ENCODE measurements around the gene MRFAP1. TPM values are rescaled to one million over a fixed set of nuclear protein-coding genes. Genes with fewer than 3 reads are reported as not detected.

MRFAP1 gene
- polyA plus RNA-seq, 1 experiment = 298 TPM

- POLR2A ChIA-PET = no interaction called here
- no peak for TF ChIP-seq CTCF (IDR thresholded peaks at IDR 0.05; ENCODE audit: low read depth, low read length)
Observed at GRCh38 chr4:6608758-6609414, 31.6 kb upstream of the MRFAP1 start.

GRCh38 chr4:6609415-6610079 is 30.9 kb upstream of the MRFAP1 start:
- POLR2A ChIA-PET = no interaction called here

More at GRCh38 chr4:6608758-6609414, 31.6 kb upstream of the MRFAP1 start:
- DNase-seq (ENCODE audit: low read depth, low spot score) = no peak
- Histone ChIP-seq H3K4me3 (ENCODE audit: low read depth, low read length) (no peak overlapping the region), H3K27me3 (ENCODE audit: control insufficient read depth, insufficient read depth, low read length) (no peaks in the 10 kb centered on the region), H3K27ac (ENCODE audit: low read depth, low read length) (no peak overlapping the region), H3K9me3 (ENCODE audit: control insufficient read depth, insufficient read depth, low read length) (peaks cover 10% of the 10 kb centered on the region)
- CTCF ChIA-PET = no interaction called here

GRCh38 chr4:6610856-6611430 is 29.5 kb upstream of the MRFAP1 start:
- ChIA-PET CTCF (no interaction called here), POLR2A (no interaction called here)
- H3K27me3 ChIP-seq (ENCODE audit: control insufficient read depth, insufficient read depth, low read length) = no peaks in the 10 kb centered on the region
- no peak overlapping the region for H3K4me3 ChIP-seq (ENCODE audit: low read depth, low read length)
- no peak overlapping the region for H3K27ac ChIP-seq (ENCODE audit: low read depth, low read length)
- no peak for TF ChIP-seq CTCF (IDR thresholded peaks at IDR 0.05; ENCODE audit: low read depth, low read length)
- no peaks in the 10 kb centered on the region for H3K9me3 ChIP-seq (ENCODE audit: control insufficient read depth, insufficient read depth, low read length)
- no peak for DNase-seq (ENCODE audit: low read depth, low spot score)

More at GRCh38 chr4:6609415-6610079, 30.9 kb upstream of the MRFAP1 start:
- CTCF ChIA-PET = no interaction called here
- Histone ChIP-seq H3K27me3 (ENCODE audit: control insufficient read depth, insufficient read depth, low read length) (no peaks in the 10 kb centered on the region), H3K4me3 (ENCODE audit: low read depth, low read length) (no peak overlapping the region), H3K9me3 (ENCODE audit: control insufficient read depth, insufficient read depth, low read length) (peaks cover 8% of the 10 kb centered on the region), H3K27ac (ENCODE audit: low read depth, low read length) (no peak overlapping the region)
- no peak for TF ChIP-seq CTCF (IDR thresholded peaks at IDR 0.05; ENCODE audit: low read depth, low read length)
- DNase-seq (ENCODE audit: low read depth, low spot score) = no peak

- H3K9me3 ChIP-seq (ENCODE audit: control insufficient read depth, insufficient read depth, low read length) = no peaks in the 10 kb centered on the region; the same call in 1 of the 2 replicates
- H3K27me3 ChIP-seq (ENCODE audit: control insufficient read depth, insufficient read depth, low read length) = no peaks in the 10 kb centered on the region
- no peak overlapping the region for H3K27ac ChIP-seq (ENCODE audit: low read depth, low read length)
- no peak for TF ChIP-seq CTCF (IDR thresholded peaks at IDR 0.05; ENCODE audit: low read depth, low read length)
- H3K4me3 ChIP-seq (ENCODE audit: low read depth, low read length) = no peak overlapping the region
- CTCF ChIA-PET = no interaction called here
- no peak for DNase-seq (ENCODE audit: low read depth, low spot score)
- POLR2A ChIA-PET = no interaction called here
Observed at GRCh38 chr4:6612961-6613675, 27.4 kb upstream of the MRFAP1 start.
